GM10266 (cell line): ENCODE data around the gene BLID.

Experiments used
- DNase-seq: peaks from one replicate; pipeline ENCODE4 v3.0.0; 2012; ENCODE audit errors: extremely low spot score
- CTCF ChIP-seq: IDR thresholded peaks from 2 replicates; pipeline ENCODE4 v1.5.1; 2012; ENCODE audit warnings: mild to moderate bottlenecking, low read depth; ENCODE audit not compliant: control insufficient read depth, insufficient read depth; ENCODE audit errors: missing control alignments

Gene BLID

GRCh38 chr11:122094836-122095235 is 21.2 kb downstream of the BLID start:
- no peak for TF ChIP-seq CTCF
- DNase-seq, result no peak

GRCh38 chr11:122093731-122094275 is 22.2 kb downstream of the BLID start:
- no peak for TF ChIP-seq CTCF
- DNase-seq, result no peak

- no peak for DNase-seq
- TF ChIP-seq CTCF, result no peak
Measured at GRCh38 chr11:122091835-122092234, 24.2 kb downstream of the BLID start.

GRCh38 chr11:122089111-122089510 is 26.9 kb downstream of the BLID start:
- no peak for DNase-seq
- no peak for TF ChIP-seq CTCF

- no peak for TF ChIP-seq CTCF
- no peak for DNase-seq
Measured at GRCh38 chr11:122085712-122086111, 30.3 kb downstream of the BLID start.

- DNase-seq, result no peak
- TF ChIP-seq CTCF, result no peak
Measured at GRCh38 chr11:122085264-122085663, 30.8 kb downstream of the BLID start.

- TF ChIP-seq CTCF, result no peak
- DNase-seq, result no peak
Measured at GRCh38 chr11:122082205-122082604, 33.8 kb downstream of the BLID start.
